HFFc6 (cell line): Measurements from ENCODE around the gene TBXAS1. TPM values are rescaled to one million over a fixed set of nuclear protein-coding genes. Genes with fewer than 3 reads are reported as not detected.

ENCODE experiments used
- DNase-seq: peaks from one replicate; pipeline ENCODE4 v3.0.0-alpha.2; 2018
- H3K27ac Mint-ChIP-seq: 2 replicates; pipeline ENCODE4 v1.8.0; 2020; ENCODE audit warnings: mild to moderate bottlenecking, mixed read lengths
- H3K27me3 Mint-ChIP-seq: 2 replicates; pipeline ENCODE4 v1.8.0; 2021; ENCODE audit warnings: mild to moderate bottlenecking, moderate library complexity, mixed read lengths; ENCODE audit not compliant: insufficient read depth
- H3K36me3 Mint-ChIP-seq: 2 replicates; pipeline ENCODE4 v1.8.0; 2021; ENCODE audit warnings: low read depth, mixed read lengths
- H3K4me1 Mint-ChIP-seq: 2 replicates; pipeline ENCODE4 v1.8.0; 2020; ENCODE audit warnings: low read depth, mixed read lengths
- H3K4me3 Mint-ChIP-seq: 2 replicates; pipeline ENCODE4 v1.8.0; 2020; ENCODE audit warnings: mild to moderate bottlenecking, moderate library complexity, mixed read lengths
- H3K9me3 Mint-ChIP-seq: 2 replicates; pipeline ENCODE4 v1.8.0; 2020; ENCODE audit warnings: mild to moderate bottlenecking, mixed read lengths
- CTCF ChIP-seq: fragments of 200-600 bp; sonication (generic); IDR thresholded peaks from 2 replicates; pipeline ENCODE4 v1.5.0; 2021; ENCODE audit warnings: antibody characterized with exemption, mild to moderate bottlenecking
- total RNA-seq, 6 experiments: library from RNA; stranded (reverse); fragmentation: NEBNext Ultra II Directional; extraction: Animal tissue kit (Norgen Biotek cat#: 25700); gene quantifications; 2 replicates in 1 of 6; 3 replicates in 5 of 6; pipeline ENCODE4 v1.2.3, GENCODE V29; 2021

TBXAS1 gene
- total RNA-seq, 6 experiments from 2014 or later, result 0.47 to 1.8 (median 1.0) TPM

- no peak overlapping the region for H3K4me3 Mint-ChIP-seq
- no peak for TF ChIP-seq CTCF
- no peak overlapping the region for H3K27ac Mint-ChIP-seq
- H3K27me3 Mint-ChIP-seq, result peaks cover 13% of the 10 kb centered on the region
- H3K4me1 Mint-ChIP-seq, result peaks cover 15% of the 10 kb centered on the region
- no peak for DNase-seq
- H3K9me3 Mint-ChIP-seq, result no peaks in the 10 kb centered on the region; the same call in 1 of the 2 replicates
- peaks cover 4% of the 10 kb centered on the region for H3K36me3 Mint-ChIP-seq
Measured at GRCh38 chr7:139854803-139855497, 25.9 kb downstream of the TBXAS1 start.

GRCh38 chr7:139855498-139856270, 26.6 kb downstream of the TBXAS1 start:
- Mint-ChIP-seq H3K27ac (no peak overlapping the region), H3K27me3 (peaks cover 15% of the 10 kb centered on the region), H3K9me3 (no peaks in the 10 kb centered on the region; the same call in 1 of the 2 replicates), H3K4me3 (no peak overlapping the region), H3K36me3 (peaks cover 4% of the 10 kb centered on the region), H3K4me1 (peaks cover 15% of the 10 kb centered on the region)
- DNase-seq, result no peak
- no peak for TF ChIP-seq CTCF

GRCh38 chr7:139857791-139858190, 28.7 kb downstream of the TBXAS1 start:
- no peak overlapping the region for H3K4me3 Mint-ChIP-seq
- no peak for TF ChIP-seq CTCF
- H3K9me3 Mint-ChIP-seq, result no peaks in the 10 kb centered on the region; the same call in 1 of the 2 replicates
- no peak overlapping the region for H3K27ac Mint-ChIP-seq
- H3K36me3 Mint-ChIP-seq, result peaks cover 4% of the 10 kb centered on the region
- no peak for DNase-seq
- H3K4me1 Mint-ChIP-seq, result peaks cover 15% of the 10 kb centered on the region
- H3K27me3 Mint-ChIP-seq, result peaks cover 20% of the 10 kb centered on the region

GRCh38 chr7:139860090-139860775, 31.2 kb downstream of the TBXAS1 start:
- Mint-ChIP-seq H3K27me3 (peaks cover 22% of the 10 kb centered on the region), H3K4me1 (no peaks in the 10 kb centered on the region), H3K27ac (no peak overlapping the region), H3K9me3 (peaks cover 15% of the 10 kb centered on the region), H3K4me3 (no peak overlapping the region), H3K36me3 (peaks cover 5% of the 10 kb centered on the region; the same call in 1 of the 2 replicates)
- TF ChIP-seq CTCF, result no peak
- no peak for DNase-seq

- Mint-ChIP-seq H3K4me1 (no peaks in the 10 kb centered on the region), H3K27me3 (peaks cover 22% of the 10 kb centered on the region), H3K27ac (no peak overlapping the region), H3K36me3 (peaks cover 7% of the 10 kb centered on the region; the same call in 1 of the 2 replicates), H3K4me3 (no peak overlapping the region), H3K9me3 (peaks cover 17% of the 10 kb centered on the region)
- TF ChIP-seq CTCF, result no peak
- no peak for DNase-seq
Measured at GRCh38 chr7:139861803-139862202, 32.7 kb downstream of the TBXAS1 start.
